Stimulated activated CD8-positive, alpha-beta memory T cell treated with anti-CD3 and anti-CD28 coated beads, Interleukin-15, amount 100 ng/mL, for 24 hours (primary cell): ENCODE results near the gene STARD6.
"Not testable (repeated sequence)": the region's sequence is repeated elsewhere in the genome, so short reads cannot be mapped to it uniquely, and the experiment has no call there.

Experiments used
- DNase-seq: peaks from one replicate; pipeline ENCODE4 v3.0.0-alpha.2; 2020; ENCODE audit warnings: low read depth

The STARD6 gene

DNA sequence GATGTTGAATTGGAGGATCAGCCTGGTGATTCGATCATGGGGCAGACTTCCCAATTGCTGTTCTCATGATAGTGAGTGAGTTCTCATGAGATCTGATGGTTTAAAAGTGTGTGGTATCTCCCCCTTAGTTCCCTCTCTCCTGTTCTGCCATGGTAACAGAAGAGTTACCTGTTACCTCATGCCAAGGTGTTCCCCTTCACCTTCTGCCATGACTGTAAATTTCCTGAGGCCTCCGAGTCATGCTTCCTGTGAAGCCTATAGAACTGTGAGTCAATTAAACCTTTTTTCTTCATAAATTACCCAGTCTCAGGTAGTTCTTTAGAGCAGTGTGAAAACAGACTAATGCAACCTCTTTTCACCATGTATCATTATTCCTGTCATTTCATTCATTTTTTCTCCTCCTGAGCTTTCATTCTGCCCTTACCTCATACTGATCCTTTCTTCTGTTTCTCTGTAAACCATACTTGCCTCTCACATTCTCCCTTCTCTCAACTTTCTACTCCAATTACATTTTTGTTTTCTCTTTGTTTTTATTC, 22.0 kb downstream of the STARD6 start:
- no peak for DNase-seq

DNA sequence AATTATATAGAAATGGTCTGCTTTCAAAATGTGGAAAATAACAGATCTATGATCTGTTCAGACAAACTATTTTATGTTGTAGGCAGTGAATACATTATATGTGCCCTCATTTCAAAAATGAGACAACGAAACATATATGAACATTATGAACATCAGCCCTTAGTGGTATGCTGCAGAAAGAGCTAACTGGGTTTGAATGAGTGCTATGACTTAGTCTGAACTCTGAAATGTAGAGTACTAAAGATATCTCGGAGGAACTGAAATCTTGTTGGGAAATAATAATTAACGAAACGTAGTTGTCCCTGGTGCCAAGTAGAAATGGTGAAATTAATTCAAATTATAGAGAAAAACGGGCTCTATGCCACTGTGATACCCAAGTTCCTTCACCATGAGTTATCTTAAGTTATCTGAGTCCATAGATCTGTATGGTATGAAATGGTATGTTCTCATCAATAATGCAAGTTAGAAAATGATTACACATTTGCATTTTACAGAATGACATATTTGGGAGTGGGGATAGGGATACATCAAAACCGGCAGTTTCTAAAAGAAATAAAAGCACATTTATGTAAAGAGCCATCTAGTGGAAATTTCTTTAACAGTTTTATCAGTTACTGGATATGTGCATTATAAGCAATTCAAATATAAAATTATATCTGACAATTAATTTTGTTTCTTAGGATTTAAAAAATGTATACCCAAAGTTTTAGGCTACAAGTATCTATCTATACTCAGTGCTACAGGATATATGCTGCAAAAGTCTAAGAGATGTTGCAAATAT, 26.7 kb downstream of the STARD6 start:
- no peak for DNase-seq

DNA sequence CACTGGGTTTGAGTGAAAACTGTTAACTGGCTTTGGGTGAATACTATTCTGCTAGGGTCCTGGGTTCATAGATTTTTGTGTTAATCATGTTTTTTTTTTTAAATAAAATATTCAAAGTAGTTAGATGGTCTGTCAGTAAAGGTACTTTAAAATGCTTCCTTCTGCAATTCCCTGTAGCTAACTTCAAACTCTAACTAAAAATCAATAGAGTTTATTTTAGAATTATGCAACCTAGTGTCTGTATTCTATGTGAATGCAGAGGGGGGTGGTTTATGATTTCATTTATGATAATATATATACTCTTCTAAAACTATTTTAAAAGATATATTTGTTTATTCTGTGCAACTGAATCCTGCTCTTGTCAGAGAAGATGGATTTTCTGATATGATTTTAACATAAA, 27.9 kb downstream of the STARD6 start:
- no peak for DNase-seq

DNA sequence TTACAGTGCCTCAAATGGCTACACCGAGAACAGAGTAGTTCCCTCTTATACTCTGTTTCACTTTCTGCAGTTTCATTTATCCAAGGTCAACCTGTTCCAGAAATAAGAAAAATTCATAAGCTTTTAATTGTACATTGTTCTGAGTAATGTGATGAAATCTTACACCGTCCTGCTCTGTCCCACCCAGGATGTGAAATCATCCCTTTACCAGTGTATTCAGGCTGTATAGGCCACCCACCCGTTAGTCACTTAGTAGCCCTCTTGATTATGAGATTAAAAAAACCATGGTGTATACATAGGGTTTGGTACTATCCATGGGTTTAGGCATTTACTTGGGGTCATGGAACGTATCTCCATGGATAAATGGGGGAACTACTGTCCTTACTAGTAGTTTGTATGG, 29.8 kb downstream of the STARD6 start:
- no peak for DNase-seq

DNA sequence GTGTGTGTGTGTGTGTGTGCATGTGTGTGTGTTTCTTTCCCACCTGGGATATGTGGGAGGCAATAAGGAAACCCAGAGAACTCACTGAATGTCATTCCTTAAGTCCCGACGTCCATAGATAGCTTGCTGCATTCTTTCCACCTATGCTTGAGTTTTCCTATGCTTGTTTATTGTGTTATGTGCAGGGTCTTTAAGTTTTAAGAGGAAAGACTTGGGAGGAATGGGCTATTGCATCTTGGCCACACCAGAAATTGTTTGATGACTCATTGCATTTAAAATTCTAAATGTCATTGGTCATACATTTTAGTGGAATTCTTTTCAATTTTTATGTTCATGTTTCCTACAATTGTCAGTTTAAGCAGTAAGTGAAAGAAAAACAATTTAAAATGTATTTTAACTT, 33.7 kb downstream of the STARD6 start:
- no peak for DNase-seq

DNA sequence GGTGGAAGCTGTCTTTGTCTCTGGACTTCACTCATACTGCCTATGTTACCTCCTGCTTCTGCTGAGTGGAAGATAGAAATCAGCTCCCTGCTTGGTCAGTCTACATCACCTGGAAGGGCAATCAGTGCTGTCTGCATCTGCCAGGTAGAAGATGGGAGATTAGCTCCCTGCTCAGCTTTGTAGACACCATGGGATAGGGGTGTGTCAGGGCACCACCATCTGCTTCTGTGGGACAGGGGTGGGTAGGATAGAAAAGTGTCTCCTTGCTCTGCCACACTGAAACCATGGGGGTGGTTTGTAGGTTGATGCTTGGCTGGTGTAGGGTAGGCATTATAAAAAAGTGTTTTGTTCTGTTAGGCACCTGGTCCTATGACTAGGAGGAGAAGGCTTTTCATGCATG, 34.1 kb downstream of the STARD6 start:
- DNase-seq = no peak

DNA sequence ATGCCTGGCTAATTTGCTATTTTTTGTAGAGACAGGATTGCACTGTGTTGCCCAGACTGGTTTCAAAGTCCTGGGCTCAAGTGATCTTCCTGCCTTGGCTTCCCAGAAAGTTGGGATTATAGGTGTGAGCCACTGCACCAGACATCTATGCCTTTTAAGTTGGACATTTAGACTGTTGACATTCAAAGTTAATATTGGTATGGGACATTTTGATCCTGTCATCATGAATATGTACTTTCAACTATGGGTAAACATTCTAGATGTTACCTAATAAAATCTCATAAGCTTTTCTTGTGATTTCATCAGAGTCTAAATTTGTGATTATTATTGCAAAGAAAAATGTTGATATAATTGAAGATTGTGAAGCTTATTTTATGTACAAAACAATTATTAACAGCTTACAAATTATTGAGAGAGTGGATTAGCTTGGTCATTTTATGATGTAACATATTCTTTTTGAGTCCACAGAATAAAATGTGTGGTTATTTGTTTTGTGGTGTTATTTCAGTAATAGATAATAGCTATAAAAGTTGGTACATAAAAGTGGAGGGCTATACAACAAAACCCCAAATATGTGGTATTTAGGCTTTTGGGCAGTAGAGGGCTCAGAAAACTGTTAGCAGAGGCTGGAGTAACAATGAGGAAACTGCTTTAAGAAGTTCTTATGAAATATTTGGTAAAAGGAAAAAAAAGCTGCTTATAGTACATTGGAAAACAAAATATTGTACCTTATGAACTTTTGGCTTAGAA, 41.4 kb downstream of the STARD6 start:
- no peak for DNase-seq

DNA sequence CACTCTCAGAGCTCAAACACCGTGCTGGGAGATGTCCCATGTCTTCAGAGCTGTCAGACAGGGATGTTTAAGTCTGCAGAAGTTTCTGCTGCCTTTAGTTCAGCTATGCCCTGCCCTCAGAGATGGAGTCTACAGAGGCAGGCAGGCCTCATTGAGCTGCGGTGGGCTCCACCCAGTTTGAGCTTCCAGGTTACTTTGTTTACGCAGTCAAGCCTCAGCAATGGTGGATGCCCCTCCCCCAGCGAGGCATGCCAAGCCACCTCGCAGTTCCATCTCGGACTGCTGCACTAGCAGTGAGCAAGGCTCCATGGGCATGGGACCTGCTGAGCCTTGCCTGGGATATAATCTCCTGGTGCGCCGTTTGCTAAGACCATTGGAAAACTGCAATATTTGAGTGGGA, 48.1 kb downstream of the STARD6 start:
- not testable (repeated sequence) for DNase-seq

DNA sequence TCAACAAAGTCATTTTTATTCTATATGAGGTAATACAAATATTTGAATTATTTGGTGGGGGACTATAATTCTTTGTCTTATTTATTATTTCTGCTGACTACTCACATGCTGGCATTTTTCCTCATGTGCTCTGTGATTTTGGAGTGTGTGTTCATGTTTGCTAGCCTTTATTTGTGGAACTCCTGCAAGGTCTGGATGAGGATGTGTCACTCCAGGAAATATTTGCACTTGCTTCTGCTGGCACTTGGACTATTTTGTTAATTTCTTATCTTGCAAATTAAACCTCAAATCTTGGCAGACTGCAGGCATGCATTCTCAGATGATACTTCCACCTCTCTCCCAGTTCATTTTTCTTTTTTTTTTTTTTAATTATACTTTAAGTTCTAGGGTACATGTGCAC, 54.2 kb downstream of the STARD6 start:
- no peak for DNase-seq

DNA sequence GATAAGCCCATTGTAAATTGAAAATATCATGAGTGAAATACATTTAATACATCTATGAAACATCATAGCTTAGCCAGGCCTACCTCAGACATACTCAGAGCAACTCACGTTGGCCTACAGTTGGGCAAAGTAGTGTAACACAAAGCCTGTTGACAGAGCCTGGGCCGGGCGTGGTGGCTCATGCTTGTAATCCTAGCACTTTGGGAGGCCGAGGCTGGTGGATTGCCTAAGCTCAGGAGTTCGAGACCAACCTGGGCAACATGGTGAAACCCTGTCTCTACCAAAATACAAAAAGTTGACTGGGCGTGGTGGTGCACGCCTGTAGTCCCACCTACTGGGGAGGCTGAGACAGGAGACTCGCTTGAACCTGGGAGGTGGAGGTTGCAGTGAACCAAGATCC, 58.7 kb downstream of the STARD6 start:
- not testable (repeated sequence) for DNase-seq

DNA sequence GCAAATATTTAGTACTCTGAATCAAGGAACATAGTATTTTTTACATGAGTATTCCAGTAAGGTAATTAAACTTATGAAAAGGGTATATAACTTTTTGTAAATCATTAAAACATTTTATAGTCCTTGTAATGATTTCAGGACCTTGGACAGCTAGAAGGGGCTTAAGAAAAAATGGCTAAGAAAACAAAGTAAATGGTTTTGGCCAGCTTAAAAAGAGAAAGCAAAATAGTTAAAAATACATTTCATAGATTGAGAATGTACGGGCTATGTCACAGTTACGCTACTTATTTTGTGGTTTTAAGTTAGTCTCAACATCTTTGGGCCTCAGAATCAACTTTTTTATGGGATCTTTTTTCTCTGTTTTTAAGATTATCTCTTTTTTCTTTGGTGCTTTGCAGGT, 61.6 kb downstream of the STARD6 start:
- DNase-seq = no peak

DNA sequence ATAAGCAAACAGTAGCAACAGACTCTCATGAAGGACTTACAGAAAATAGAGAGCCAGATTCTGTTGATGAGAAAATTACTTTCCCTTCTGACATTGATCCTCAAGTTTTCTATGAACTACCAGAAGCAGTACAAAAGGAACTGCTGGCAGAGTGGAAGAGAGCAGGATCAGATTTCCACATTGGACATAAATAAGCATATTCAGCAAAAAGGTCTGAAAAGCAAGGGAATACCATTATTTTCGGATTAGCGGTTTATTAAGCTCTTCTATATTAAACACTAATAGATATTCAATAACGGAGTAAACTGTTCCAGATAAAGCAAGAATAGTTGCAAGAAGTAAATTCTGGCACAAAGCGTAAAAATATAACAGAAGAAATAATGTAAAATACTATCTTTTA, 63.4 kb downstream of the STARD6 start:
- no peak for DNase-seq

DNA sequence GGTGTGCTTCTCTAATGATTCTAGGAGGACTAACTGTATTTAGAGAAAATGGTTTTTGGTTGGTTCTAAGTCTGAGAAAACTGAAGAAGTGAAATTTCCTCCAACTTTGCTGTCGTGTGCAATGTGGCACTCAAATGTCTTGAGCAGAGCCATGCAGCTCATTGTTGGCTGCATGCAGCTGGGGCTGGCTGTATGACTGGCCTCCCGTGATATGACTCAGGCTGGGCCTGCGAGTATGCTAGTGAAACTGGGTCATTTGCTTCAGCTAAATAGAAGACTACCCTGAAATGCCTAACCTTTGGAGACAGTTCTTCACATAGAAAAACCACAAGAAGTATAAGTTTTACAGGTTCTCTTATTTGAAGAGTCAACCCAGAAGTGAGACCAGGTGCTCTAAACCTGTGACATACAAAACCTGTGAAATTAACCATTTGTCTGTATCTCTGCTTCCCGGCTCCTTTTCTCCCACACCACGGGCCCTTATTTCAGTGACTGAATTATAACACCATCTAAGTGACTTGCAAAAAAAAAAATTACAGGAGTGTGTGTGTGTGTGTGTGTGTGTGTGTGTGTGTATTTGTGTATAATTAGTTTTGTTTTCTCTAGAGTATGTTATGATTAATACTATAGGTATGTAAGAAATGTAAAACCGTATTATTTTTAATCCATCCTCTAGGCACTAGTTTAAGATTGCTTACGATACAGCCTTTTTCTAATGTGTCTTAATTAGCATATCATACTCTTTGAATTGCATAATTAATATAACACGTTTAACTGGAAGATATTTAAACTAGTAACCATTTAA, 72.5 kb downstream of the STARD6 start:
- DNase-seq = no peak

DNA sequence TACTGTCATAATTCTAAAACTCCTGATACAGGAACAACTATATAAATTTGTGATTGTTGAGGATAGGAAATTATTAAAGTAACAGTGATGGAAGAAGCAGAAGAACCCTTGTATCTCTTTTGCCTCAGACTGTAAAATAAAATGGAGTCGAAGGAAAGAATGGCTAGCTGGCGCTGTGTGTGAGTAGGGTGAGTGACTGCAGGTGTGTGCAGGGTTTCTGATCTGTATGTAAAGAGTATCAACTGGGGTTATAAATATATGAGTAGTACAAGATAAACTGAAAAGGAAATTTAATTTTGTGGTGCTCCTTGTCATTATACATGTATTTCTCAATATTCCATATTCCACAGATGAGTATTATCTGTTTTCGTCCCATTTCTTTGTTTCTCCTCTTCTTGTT, 73.1 kb downstream of the STARD6 start:
- DNase-seq = no peak

DNA sequence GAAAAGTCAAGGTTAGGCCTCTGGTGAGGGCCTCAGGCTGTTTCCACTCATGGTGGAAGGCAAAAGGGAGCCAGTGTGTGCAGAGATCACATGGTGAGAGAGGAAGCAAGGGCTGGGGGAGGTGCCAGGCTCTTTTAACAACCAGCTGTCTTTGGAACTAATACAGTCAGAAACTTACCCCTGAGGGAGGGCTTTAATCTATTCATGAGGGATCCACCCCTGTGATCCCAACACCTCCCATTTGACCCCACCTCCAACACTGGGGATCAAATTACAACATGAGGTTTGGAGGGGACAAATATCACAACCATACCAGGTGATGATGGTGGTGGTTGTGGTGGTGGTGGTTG, 77.5 kb downstream of the STARD6 start:
- no peak for DNase-seq

DNA sequence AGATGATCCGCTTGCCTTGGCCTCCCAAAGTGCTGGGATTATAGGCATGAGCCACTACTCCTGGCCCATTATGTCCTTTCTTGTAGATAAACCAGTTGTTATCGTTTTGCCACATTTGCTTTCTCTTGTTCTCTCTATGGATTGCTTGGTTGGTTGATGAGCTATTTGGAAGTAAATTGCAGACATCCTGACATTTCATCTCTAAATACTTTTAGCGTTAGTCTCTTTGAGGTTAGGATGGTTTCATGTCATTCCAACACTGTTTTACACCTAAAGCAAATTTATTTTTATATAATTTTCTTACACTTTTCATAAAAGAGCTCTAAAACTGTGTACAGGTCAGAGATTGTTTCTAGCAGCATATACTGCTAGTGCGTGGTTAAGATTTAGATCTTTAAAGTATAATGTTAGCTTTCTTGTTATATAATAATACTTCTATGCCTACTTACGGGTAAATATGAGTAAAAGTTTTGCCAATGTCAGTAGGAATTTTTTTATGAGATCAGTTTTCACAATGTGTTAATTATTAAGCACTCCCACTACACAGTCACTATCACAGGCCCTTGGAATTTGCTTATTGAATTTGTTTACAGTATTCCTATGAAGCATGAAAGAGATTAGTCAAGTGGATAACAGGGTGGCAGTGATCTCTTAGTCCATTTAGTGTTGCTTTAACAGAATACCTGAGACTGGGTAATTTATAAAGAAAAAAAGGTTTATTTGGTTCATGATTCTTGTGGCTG, 78.0 kb downstream of the STARD6 start:
- no peak for DNase-seq

DNA sequence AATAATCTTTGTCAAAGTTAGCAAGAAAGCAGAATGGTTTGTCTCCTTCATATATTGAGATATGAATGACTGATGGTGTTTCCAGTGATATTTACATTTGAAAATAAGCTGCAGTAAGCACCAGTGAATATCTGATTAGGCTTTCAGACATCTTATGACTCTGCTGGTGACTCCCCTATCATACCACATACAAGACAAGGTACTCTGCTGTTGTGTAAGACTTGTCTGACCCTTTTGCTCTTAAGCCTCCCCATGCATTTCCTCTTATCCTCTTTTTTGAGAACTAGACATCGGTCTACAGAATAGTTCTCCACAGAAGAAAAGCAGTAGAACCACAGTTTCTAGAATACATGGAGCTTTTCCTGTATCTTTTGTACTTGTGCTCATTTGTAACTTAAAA, 79.0 kb downstream of the STARD6 start:
- DNase-seq = no peak

DNA sequence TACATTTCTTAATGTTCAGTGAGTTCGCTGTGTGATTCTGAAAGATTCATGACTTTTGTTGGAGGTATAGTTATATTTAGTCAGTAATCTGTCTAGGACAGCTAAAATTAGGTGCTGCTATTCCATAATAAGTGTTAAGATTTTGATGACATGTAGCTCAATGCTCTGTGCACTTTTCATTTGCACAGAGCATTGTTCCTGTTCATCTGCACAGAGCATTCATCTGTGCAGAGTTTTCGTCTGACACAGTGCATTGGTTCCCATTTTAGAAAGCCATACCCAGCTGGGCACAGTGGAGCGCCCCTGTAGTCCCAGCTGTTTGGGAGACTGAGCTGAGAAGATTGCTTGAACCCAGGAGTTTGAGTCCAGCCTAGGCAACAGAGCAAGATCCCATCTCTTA, 79.8 kb downstream of the STARD6 start:
- no peak for DNase-seq
